Endothelial cell of umbilical vein (primary cell): ENCODE data around the gene TMEM204.

Experiments used
- CTCF ChIP-seq, 2 donors: IDR thresholded peaks; 1 replicate in 1 of 2; 2 replicates in 1 of 2; pipeline ENCODE4 v1.5.1; 2011; ENCODE audit warnings: low read length in 2 of 2, mild to moderate bottlenecking in 2 of 2, moderate library complexity in 2 of 2, control low read depth in 1 of 2, inconsistent platforms in 1 of 2, low read depth in 1 of 2; ENCODE audit not compliant: insufficient read depth in 1 of 2; ENCODE audit errors: extremely low read depth in 1 of 2
- MAX ChIP-seq: IDR thresholded peaks from 2 replicates; pipeline ENCODE4 v1.6.1; 2011; ENCODE audit not compliant: insufficient read depth, insufficient read length
- POLR2A ChIP-seq: IDR thresholded peaks from 2 replicates; pipeline ENCODE4 v1.6.1; 2012; ENCODE audit warnings: low read depth, mild to moderate bottlenecking, control low read depth, low read length

GRCh38 chr16:1528921-1529537 is 4.4 kb upstream of the TMEM204 start:
- TF ChIP-seq POLR2A, result no peak
- TF ChIP-seq MAX, result no peak
- TF ChIP-seq CTCF (IDR thresholded peaks at IDR 0.05; ENCODE audit: extremely low read depth in 1 of 2, insufficient read depth in 1 of 2, low read depth in 1 of 2, low read length in 2 of 2), result no peak
